ENCODE measurements around the gene TLL2.

TLL2 gene

GRCh38 chr10:96401036-96401435 lies 112.7 kb downstream of the TLL2 start:
- Histone ChIP-seq H3K23ac (ENCODE audit: low read length in 2 of 2) (no peak overlapping the region), H3K4me1 (ENCODE audit: control insufficient read depth, insufficient read depth, low read depth, low read length) (peaks cover 5% of the 10 kb centered on the region), H3K79me1 (replicated peaks; ENCODE audit: low read length, poor library complexity, severe bottlenecking) (no peaks in the 10 kb centered on the region), H2BK12ac (ENCODE audit: low read length in 2 of 2) (no peak overlapping the region), H3K4ac (ENCODE audit: low read depth in 1 of 2, low read length in 2 of 2) (no peak overlapping the region), H3K14ac (ENCODE audit: low read length in 2 of 2) (no peak overlapping the region), H3K4me3 (ENCODE audit: insufficient read depth in 1 of 2, low read depth in 1 of 2, low read length in 2 of 2) (no peak overlapping the region), H3K27me3 (ENCODE audit: control insufficient read depth in 1 of 2, insufficient read depth in 1 of 2, low read length in 2 of 2) (peaks cover 3 to 82% of the 10 kb centered on the region in 2 experiments), H4K8ac (ENCODE audit: low read length) (no peak overlapping the region), H3K9ac (ENCODE audit: low read length) (no peak overlapping the region), H2BK120ac (ENCODE audit: low read depth, low read length) (no peak overlapping the region), H3K9me3 (ENCODE audit: control insufficient read depth, low read length) (no peaks in the 10 kb centered on the region), H2AK5ac (ENCODE audit: low read length, severe bottlenecking) (no peak overlapping the region), H3K27ac (ENCODE audit: low read length, poor library complexity, severe bottlenecking) (no peak overlapping the region), H3K18ac (ENCODE audit: low read depth in 1 of 2, low read length in 2 of 2) (no peak overlapping the region), H2BK15ac (ENCODE audit: low read depth, poor library complexity, severe bottlenecking) (no peak overlapping the region), H4K91ac (ENCODE audit: low read length) (no peak overlapping the region), H2AFZ (ENCODE audit: low read depth, low read length) (no peak overlapping the region), H2BK5ac (ENCODE audit: low read depth, low read length, poor library complexity, severe bottlenecking) (no peak overlapping the region), H3K36me3 (ENCODE audit: control insufficient read depth in 1 of 2, insufficient read depth in 2 of 2, low read depth in 1 of 2, low read length in 2 of 2) (peaks cover 0 to 15% of the 10 kb centered on the region in 2 experiments), H3K4me2 (ENCODE audit: low read length, poor library complexity, severe bottlenecking) (no peak overlapping the region)
- DNase-seq = no peak
- 86% methylated on average over 7 of the region's 7 CpGs for WGBS

GRCh38 chr10:96400465-96400864 lies 113.3 kb downstream of the TLL2 start:
- no peak overlapping the region for H3K9ac ChIP-seq (ENCODE audit: low read length)
- H3K4ac ChIP-seq (ENCODE audit: low read depth in 1 of 2, low read length in 2 of 2) = no peak overlapping the region
- no peak overlapping the region for H3K4me3 ChIP-seq (ENCODE audit: insufficient read depth in 1 of 2, low read depth in 1 of 2, low read length in 2 of 2)
- H4K91ac ChIP-seq (ENCODE audit: low read length) = no peak overlapping the region
- H3K27me3 ChIP-seq (ENCODE audit: control insufficient read depth in 1 of 2, insufficient read depth in 1 of 2, low read length in 2 of 2) = peaks cover 3 to 80% of the 10 kb centered on the region in 2 experiments
- H2AFZ ChIP-seq (ENCODE audit: low read depth, low read length) = no peak overlapping the region
- H2BK15ac ChIP-seq (ENCODE audit: low read depth, poor library complexity, severe bottlenecking) = no peak overlapping the region
- H3K9me3 ChIP-seq (ENCODE audit: control insufficient read depth, low read length) = no peaks in the 10 kb centered on the region
- H3K36me3 ChIP-seq (ENCODE audit: control insufficient read depth in 1 of 2, insufficient read depth in 2 of 2, low read depth in 1 of 2, low read length in 2 of 2) = peaks cover 0 to 13% of the 10 kb centered on the region in 2 experiments
- H2BK120ac ChIP-seq (ENCODE audit: low read depth, low read length) = no peak overlapping the region
- H3K79me1 ChIP-seq (replicated peaks; ENCODE audit: low read length, poor library complexity, severe bottlenecking) = no peaks in the 10 kb centered on the region
- no peak overlapping the region for H4K8ac ChIP-seq (ENCODE audit: low read length)
- no peak overlapping the region for H3K4me2 ChIP-seq (ENCODE audit: low read length, poor library complexity, severe bottlenecking)
- DNase-seq = no peak
- H3K14ac ChIP-seq (ENCODE audit: low read length in 2 of 2) = no peak overlapping the region
- no peak overlapping the region for H2AK5ac ChIP-seq (ENCODE audit: low read length, severe bottlenecking)
- no peak overlapping the region for H3K23ac ChIP-seq (ENCODE audit: low read length in 2 of 2)
- no peak overlapping the region for H3K18ac ChIP-seq (ENCODE audit: low read depth in 1 of 2, low read length in 2 of 2)
- H3K27ac ChIP-seq (ENCODE audit: low read length, poor library complexity, severe bottlenecking) = no peak overlapping the region
- WGBS = 60% methylated on average over 1 of the region's 3 CpGs
- no peak overlapping the region for H2BK12ac ChIP-seq (ENCODE audit: low read length in 2 of 2)
- peaks cover 5% of the 10 kb centered on the region for H3K4me1 ChIP-seq (ENCODE audit: control insufficient read depth, insufficient read depth, low read depth, low read length)
- H2BK5ac ChIP-seq (ENCODE audit: low read depth, low read length, poor library complexity, severe bottlenecking) = no peak overlapping the region

DNA sequence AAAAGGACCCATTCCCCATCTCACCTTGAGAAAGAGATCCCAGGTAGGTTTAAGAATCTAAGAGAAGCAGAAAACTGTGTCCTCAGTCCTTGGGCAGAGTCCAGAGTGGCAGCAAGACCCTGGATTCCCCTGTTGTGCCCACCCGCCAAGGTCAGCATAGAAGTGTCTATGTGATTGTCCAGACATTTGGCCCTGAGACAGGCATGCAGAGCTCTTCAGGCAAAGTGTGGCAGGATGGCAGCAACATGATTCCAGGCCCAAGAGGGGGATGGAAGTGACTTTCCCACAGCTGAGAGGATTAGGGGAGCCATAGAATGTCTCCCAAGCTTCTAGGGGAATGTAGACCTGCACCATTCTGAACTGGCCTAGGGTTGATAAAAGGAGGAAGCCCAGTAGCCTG lies 115.8 kb downstream of the TLL2 start:
- Histone ChIP-seq H3K4me1 (ENCODE audit: control insufficient read depth, insufficient read depth, low read depth, low read length) (peaks cover 5% of the 10 kb centered on the region), H2BK120ac (ENCODE audit: low read depth, low read length) (no peak overlapping the region), H4K91ac (ENCODE audit: low read length) (no peak overlapping the region), H2AFZ (ENCODE audit: low read depth, low read length) (no peak overlapping the region), H3K27ac (ENCODE audit: low read length, poor library complexity, severe bottlenecking) (no peak overlapping the region), H3K14ac (ENCODE audit: low read length in 2 of 2) (no peak overlapping the region), H4K8ac (ENCODE audit: low read length) (no peak overlapping the region), H3K4me3 (ENCODE audit: insufficient read depth in 1 of 2, low read depth in 1 of 2, low read length in 2 of 2) (no peak overlapping the region), H2BK12ac (ENCODE audit: low read length in 2 of 2) (no peak overlapping the region), H2BK15ac (ENCODE audit: low read depth, poor library complexity, severe bottlenecking) (no peak overlapping the region), H3K4ac (ENCODE audit: low read depth in 1 of 2, low read length in 2 of 2) (no peak overlapping the region), H3K79me1 (replicated peaks; ENCODE audit: low read length, poor library complexity, severe bottlenecking) (no peaks in the 10 kb centered on the region), H3K27me3 (ENCODE audit: control insufficient read depth in 1 of 2, insufficient read depth in 1 of 2, low read length in 2 of 2) (peaks cover 17 to 95% of the 10 kb centered on the region in 2 experiments), H2BK5ac (ENCODE audit: low read depth, low read length, poor library complexity, severe bottlenecking) (no peak overlapping the region), H3K18ac (ENCODE audit: low read depth in 1 of 2, low read length in 2 of 2) (no peak overlapping the region), H3K23ac (ENCODE audit: low read length in 2 of 2) (no peak overlapping the region), H3K9ac (ENCODE audit: low read length) (no peak overlapping the region), H2AK5ac (ENCODE audit: low read length, severe bottlenecking) (no peak overlapping the region), H3K9me3 (ENCODE audit: control insufficient read depth, low read length) (no peaks in the 10 kb centered on the region), H3K36me3 (ENCODE audit: control insufficient read depth in 1 of 2, insufficient read depth in 2 of 2, low read depth in 1 of 2, low read length in 2 of 2) (peaks cover 0 to 27% of the 10 kb centered on the region in 2 experiments), H3K4me2 (ENCODE audit: low read length, poor library complexity, severe bottlenecking) (no peak overlapping the region)
- no peak for DNase-seq
- 95% methylated on average over 1 of the region's 1 CpG for WGBS

DNA sequence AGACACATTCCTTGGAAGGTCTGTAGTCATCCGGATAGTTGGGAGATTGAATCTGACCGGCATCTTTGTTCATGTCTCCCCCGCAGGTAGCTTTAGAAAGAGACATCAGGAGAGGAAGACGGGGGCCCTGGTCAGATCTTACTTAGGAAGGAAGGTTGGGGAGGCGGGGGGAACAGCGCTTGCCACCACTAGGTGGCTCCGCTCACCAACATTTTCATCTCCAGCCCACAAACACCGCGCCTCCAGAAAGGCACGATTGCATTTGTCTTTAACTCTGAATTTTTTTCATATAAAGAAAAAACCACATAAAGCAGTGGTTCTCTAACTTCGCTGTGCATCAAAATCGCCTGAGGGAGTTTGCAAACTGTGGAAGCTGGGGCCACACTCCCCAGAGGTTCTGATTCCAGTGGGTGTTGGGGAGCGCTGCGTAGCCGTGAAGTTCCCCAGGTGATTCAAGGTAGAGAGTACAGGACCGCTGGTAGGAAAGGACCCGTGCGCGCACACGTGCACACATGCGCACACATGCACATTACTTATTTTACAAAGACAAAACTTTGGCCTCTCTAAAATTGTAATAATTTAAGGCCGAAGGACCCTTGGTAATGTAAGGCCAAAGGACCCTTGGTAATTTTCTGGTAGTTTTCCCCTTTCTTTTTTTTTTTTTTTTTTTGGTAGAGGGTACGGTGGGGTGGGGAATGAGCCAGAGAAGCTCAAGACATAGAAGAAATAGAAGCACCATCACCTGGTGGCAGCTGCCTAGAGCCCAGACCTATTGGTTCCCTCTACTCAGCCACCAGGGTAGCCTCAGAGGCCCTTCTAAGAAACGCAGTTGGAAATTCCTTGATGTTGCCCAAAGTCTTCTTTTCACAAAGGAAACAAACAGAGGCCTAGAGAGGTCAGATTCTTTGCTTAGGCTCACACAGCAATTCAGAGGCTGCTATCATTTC lies 117.5 kb downstream of the TLL2 start:
- no peak overlapping the region for H3K4me2 ChIP-seq (ENCODE audit: low read length, poor library complexity, severe bottlenecking)
- no peaks in the 10 kb centered on the region for H3K79me1 ChIP-seq (replicated peaks; ENCODE audit: low read length, poor library complexity, severe bottlenecking)
- no peak overlapping the region for H2BK15ac ChIP-seq (ENCODE audit: low read depth, poor library complexity, severe bottlenecking)
- H3K23ac ChIP-seq (ENCODE audit: low read length in 2 of 2) = no peak overlapping the region
- H3K4ac ChIP-seq (ENCODE audit: low read depth in 1 of 2, low read length in 2 of 2) = no peak overlapping the region
- H4K91ac ChIP-seq (ENCODE audit: low read length) = no peak overlapping the region
- no peak overlapping the region for H4K8ac ChIP-seq (ENCODE audit: low read length)
- H2AK5ac ChIP-seq (ENCODE audit: low read length, severe bottlenecking) = no peak overlapping the region
- no peak overlapping the region for H3K9ac ChIP-seq (ENCODE audit: low read length)
- no peak overlapping the region for H3K14ac ChIP-seq (ENCODE audit: low read length in 2 of 2)
- no peak overlapping the region for H3K18ac ChIP-seq (ENCODE audit: low read depth in 1 of 2, low read length in 2 of 2)
- H2AFZ ChIP-seq (ENCODE audit: low read depth, low read length) = no peak overlapping the region
- no peaks in the 10 kb centered on the region for H3K9me3 ChIP-seq (ENCODE audit: control insufficient read depth, low read length)
- 32% methylated on average over 16 of the region's 24 CpGs for WGBS
- H3K27ac ChIP-seq (ENCODE audit: low read length, poor library complexity, severe bottlenecking) = no peak overlapping the region
- peaks cover 0 to 28% of the 10 kb centered on the region in 2 experiments for H3K36me3 ChIP-seq (ENCODE audit: control insufficient read depth in 1 of 2, insufficient read depth in 2 of 2, low read depth in 1 of 2, low read length in 2 of 2)
- H2BK5ac ChIP-seq (ENCODE audit: low read depth, low read length, poor library complexity, severe bottlenecking) = no peak overlapping the region
- H2BK120ac ChIP-seq (ENCODE audit: low read depth, low read length) = no peak overlapping the region
- peaks cover 5% of the 10 kb centered on the region for H3K4me1 ChIP-seq (ENCODE audit: control insufficient read depth, insufficient read depth, low read depth, low read length)
- H3K27me3 ChIP-seq (ENCODE audit: control insufficient read depth in 1 of 2, insufficient read depth in 1 of 2, low read length in 2 of 2) = peaks cover 16 to 93% of the 10 kb centered on the region in 2 experiments
- no peak overlapping the region for H3K4me3 ChIP-seq (ENCODE audit: insufficient read depth in 1 of 2, low read depth in 1 of 2, low read length in 2 of 2)
- H2BK12ac ChIP-seq (ENCODE audit: low read length in 2 of 2) = no peak overlapping the region
- DNase-seq = peak; percentile 62
